IMR-90 (cell line): ENCODE results near the gene CNTN5.

Source experiments
- CEBPB ChIP-seq: IDR thresholded peaks from 2 replicates; pipeline ENCODE4 v1.6.1; 2012; ENCODE audit warnings: low read depth, low read length, improper control_type of control experiment
- CTCF ChIP-seq: conservative IDR thresholded peaks from 2 replicates; pipeline ENCODE4 v1.5.1; 2012; ENCODE audit warnings: mild to moderate bottlenecking, low read depth, low read length, improper control_type of control experiment
- FOS ChIP-seq: fragments of 150-350 bp; IDR thresholded peaks from 2 replicates; pipeline ENCODE4 v1.6.1; 2016; ENCODE audit warnings: low read depth, low read length
- MAFK ChIP-seq: IDR thresholded peaks from 2 replicates; pipeline ENCODE4 v1.6.1; 2012; ENCODE audit warnings: low read depth, low read length, improper control_type of control experiment
- POLR2A ChIP-seq: IDR thresholded peaks from 2 replicates; pipeline ENCODE4 v1.6.1; 2012; ENCODE audit warnings: mild to moderate bottlenecking, low read depth, low read length
- RAD21 ChIP-seq: IDR thresholded peaks from 2 replicates; pipeline ENCODE4 v1.6.1; 2012; ENCODE audit warnings: low read length, improper control_type of control experiment
- RCOR1 ChIP-seq: IDR thresholded peaks from 2 replicates; pipeline ENCODE4 v1.6.1; 2012; ENCODE audit warnings: mild to moderate bottlenecking, low read length, improper control_type of control experiment; ENCODE audit not compliant: insufficient replicate concordance
- RFX5 ChIP-seq: IDR thresholded peaks from 2 replicates; pipeline ENCODE4 v1.8.0; 2012; ENCODE audit warnings: low read depth, mild to moderate bottlenecking, low read length, moderate library complexity
- SMC3 ChIP-seq: fragments of 150-350 bp; IDR thresholded peaks from 2 replicates; pipeline ENCODE4 v1.6.1; 2016; ENCODE audit warnings: low read depth, mild to moderate bottlenecking, antibody characterized with exemption, low read length, moderate library complexity
- USF2 ChIP-seq: fragments of 150-350 bp; IDR thresholded peaks from 2 replicates; pipeline ENCODE4 v1.6.1; 2017; ENCODE audit warnings: mild to moderate bottlenecking, antibody characterized with exemption, low read length, low read depth
- TF ChIP-seq, protein P1 (sequence below): fragments of 150-350 bp; IDR thresholded peaks from 2 replicates; pipeline ENCODE4 v1.6.1; 2016; ENCODE audit warnings: low read depth, mild to moderate bottlenecking, low read length, moderate library complexity, borderline replicate concordance

DNA sequence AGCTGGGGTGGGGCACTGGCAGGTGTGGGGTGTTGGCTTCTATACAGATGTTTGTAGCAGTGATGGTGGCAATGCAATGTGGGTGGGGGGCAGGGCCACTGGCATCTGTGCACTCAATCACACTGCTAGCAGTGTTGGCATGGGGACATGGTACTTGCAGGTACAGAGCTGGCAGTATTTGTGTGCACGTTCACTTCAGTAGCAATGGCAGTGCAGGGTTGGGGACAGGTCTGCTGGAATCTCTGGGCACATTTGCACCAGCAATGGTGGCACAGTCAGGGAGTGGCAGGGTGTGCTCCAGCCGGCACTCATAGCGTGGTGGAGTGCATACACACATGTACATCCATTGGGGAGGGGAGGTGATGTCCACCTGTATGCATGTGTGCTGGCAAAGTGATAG, 775.2 kb downstream of the CNTN5 start:
- TF ChIP-seq CTCF: no peak
- no peak for TF ChIP-seq RAD21
- no peak for TF ChIP-seq MAFK
- no peak for TF ChIP-seq SMC3
- TF ChIP-seq POLR2A: no peak
- no peak for TF ChIP-seq RFX5
- TF ChIP-seq FOS: no peak
- no peak for TF ChIP-seq RCOR1
- TF ChIP-seq, protein P1, sequence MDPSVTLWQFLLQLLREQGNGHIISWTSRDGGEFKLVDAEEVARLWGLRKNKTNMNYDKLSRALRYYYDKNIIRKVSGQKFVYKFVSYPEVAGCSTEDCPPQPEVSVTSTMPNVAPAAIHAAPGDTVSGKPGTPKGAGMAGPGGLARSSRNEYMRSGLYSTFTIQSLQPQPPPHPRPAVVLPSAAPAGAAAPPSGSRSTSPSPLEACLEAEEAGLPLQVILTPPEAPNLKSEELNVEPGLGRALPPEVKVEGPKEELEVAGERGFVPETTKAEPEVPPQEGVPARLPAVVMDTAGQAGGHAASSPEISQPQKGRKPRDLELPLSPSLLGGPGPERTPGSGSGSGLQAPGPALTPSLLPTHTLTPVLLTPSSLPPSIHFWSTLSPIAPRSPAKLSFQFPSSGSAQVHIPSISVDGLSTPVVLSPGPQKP: no peak
- TF ChIP-seq USF2: no peak
- no peak for TF ChIP-seq CEBPB
